Right ventricle myocardium superior (tissue), 1 donor: ENCODE measurements around the gene GOT1. TPM values are rescaled to one million over a fixed set of nuclear protein-coding genes. Genes with fewer than 3 reads are reported as not detected.

Source experiments
- ATAC-seq: fragments of 200-7000 bp; cut with Tn5 transposase; one replicate; pipeline ENCODE4 v1.9.1; 2020; ENCODE audit warnings: mild to moderate bottlenecking; ENCODE audit not compliant: poor library complexity
- DNase-seq: peaks from one replicate; pipeline ENCODE4 v3.0.0-alpha.2; 2020
- intact Hi-C: fragments of 100-400 bp; cut with DNase I; formaldehyde crosslinking; loops from one replicate; pipeline ENCODE4 v1.11.2; 2022
- total RNA-seq: library from RNA; stranded (reverse); fragmentation: NEBNext Ultra II Directional; extraction: Animal tissue kit (Norgen Biotek cat#: 25700); gene quantifications from one replicate; pipeline ENCODE4 v1.2.1, GENCODE V29; 2021
- donor health status: DM: no; HTN: yes; CAD: no; lungs with severe emphysema.

GOT1 gene
- total RNA-seq, 1 donor from 2014 or later = 516 TPM

- DNase-seq (no peak), ATAC-seq (peak; percentile 11)
- intact Hi-C loops = no loop called here
Measured at GRCh38 chr10:99410876-99411275, 19.5 kb downstream of the GOT1 start.

- ATAC-seq = no peak
- no peak for DNase-seq
- intact Hi-C loops = no loop called here
Measured at GRCh38 chr10:99410146-99410545, 20.3 kb downstream of the GOT1 start.

- no peak for DNase-seq
- no peak for ATAC-seq
- intact Hi-C loops = no loop called here
Measured at GRCh38 chr10:99406149-99406548, 24.3 kb downstream of the GOT1 start.

GRCh38 chr10:99403674-99404073 is 26.8 kb downstream of the GOT1 start:
- intact Hi-C loops = no loop called here
- ATAC-seq = no peak
- no peak for DNase-seq

- ATAC-seq (no peak), DNase-seq (no peak)
- intact Hi-C loops = no loop called here
Measured at GRCh38 chr10:99399664-99400063, 30.8 kb downstream of the GOT1 start.

GRCh38 chr10:99396471-99396870 is 34.0 kb downstream of the GOT1 start:
- intact Hi-C loops = no loop called here
- DNase-seq = no peak
- no peak for ATAC-seq

GRCh38 chr10:99395750-99396445 is 34.5 kb downstream of the GOT1 start:
- DNase-seq (no peak), ATAC-seq (no peak)
- intact Hi-C loops = no loop called here

- intact Hi-C loops = loop anchor here (5.0 kb wide), 2 partner anchors 37 to 217 kb away; partner anchors contain the start of gene GOT1
- ATAC-seq (no peak), DNase-seq (no peak)
Measured at GRCh38 chr10:99394761-99395386, 35.5 kb downstream of the GOT1 start.

- no peak for ATAC-seq
- DNase-seq = no peak
- intact Hi-C loops = loop anchor here (5.0 kb wide), 2 partner anchors 38 to 218 kb away; partner anchors contain the start of gene GOT1
Measured at GRCh38 chr10:99394256-99394655, 36.2 kb downstream of the GOT1 start.

- intact Hi-C loops = loop anchor here (5.0 kb wide), 2 partner anchors 39 to 219 kb away; partner anchors contain the start of gene GOT1
- no peak for ATAC-seq
- DNase-seq = no peak
Measured at GRCh38 chr10:99393683-99394082, 36.7 kb downstream of the GOT1 start.

GRCh38 chr10:99393036-99393435 is 37.4 kb downstream of the GOT1 start:
- intact Hi-C loops = loop anchor here (5.0 kb wide), 2 partner anchors 39 to 219 kb away; partner anchors contain the start of gene GOT1

GRCh38 chr10:99391346-99391745 is 39.1 kb downstream of the GOT1 start:
- intact Hi-C loops = loop anchor here (5.0 kb wide), 2 partner anchors 41 to 221 kb away; partner anchors contain the start of gene GOT1
- DNase-seq (no peak), ATAC-seq (peak; percentile 37)

More at GRCh38 chr10:99393036-99393435, 37.4 kb downstream of the GOT1 start:
- DNase-seq = no peak
- no peak for ATAC-seq

GRCh38 chr10:99389729-99390480 is 40.5 kb downstream of the GOT1 start:
- DNase-seq = no peak
- intact Hi-C loops = loop anchor here (5.0 kb wide), 2 partner anchors 42 to 222 kb away; partner anchors contain the start of gene GOT1

GRCh38 chr10:99387541-99387940 is 42.9 kb downstream of the GOT1 start:
- ATAC-seq = no peak
- intact Hi-C loops = no loop called here

More at GRCh38 chr10:99389729-99390480, 40.5 kb downstream of the GOT1 start:
- ATAC-seq = no peak

GRCh38 chr10:99387071-99387470 is 43.4 kb downstream of the GOT1 start:
- no peak for DNase-seq
- ATAC-seq = no peak
- intact Hi-C loops = no loop called here

More at GRCh38 chr10:99387541-99387940, 42.9 kb downstream of the GOT1 start:
- no peak for DNase-seq

- intact Hi-C loops = no loop called here
- DNase-seq (no peak), ATAC-seq (no peak)
Measured at GRCh38 chr10:99382176-99382575, 48.2 kb downstream of the GOT1 start.

- ATAC-seq = no peak
- no peak for DNase-seq
- intact Hi-C loops = no loop called here
Measured at GRCh38 chr10:99375426-99375825, 55.0 kb downstream of the GOT1 start.

GRCh38 chr10:99374972-99375371 is 55.5 kb downstream of the GOT1 start:
- intact Hi-C loops = no loop called here

GRCh38 chr10:99374526-99374925 is 55.9 kb downstream of the GOT1 start:
- ATAC-seq (no peak), DNase-seq (no peak)
- intact Hi-C loops = no loop called here

More at GRCh38 chr10:99374972-99375371, 55.5 kb downstream of the GOT1 start:
- ATAC-seq = no peak
- DNase-seq = no peak
